ENCODE measurements around the gene ABCB8. TPM values are rescaled to one million over a fixed set of nuclear protein-coding genes. Genes with fewer than 3 reads are reported as not detected.

Gene ABCB8
- total and polyA plus RNA-seq, 9 of the 15 experiments (the other 6 are each of a cell fraction or from before 2014, with no cell fraction given): 7.6 to 106 (median 36.3) TPM

- TF ChIP-seq THAP12 (CRISPR knock-in tag; IDR thresholded peaks at IDR 0.05) (peak; percentile 63), CHD4 (IDR thresholded peaks at IDR 0.05; ENCODE audit: insufficient read depth, insufficient replicate concordance, low read depth, low read length, poor library complexity, severe bottlenecking) (peak; percentile 84), ELK1 (CRISPR knock-in tag; IDR thresholded peaks at IDR 0.05) (no peak), ZNF23 (CRISPR knock-in tag; IDR thresholded peaks at IDR 0.05) (no peak), ZNF232 (CRISPR knock-in tag; IDR thresholded peaks at IDR 0.05) (no peak), HOXB6 (CRISPR knock-in tag; IDR thresholded peaks at IDR 0.05; ENCODE audit: borderline replicate concordance) (no peak), SLC30A9 (CRISPR knock-in tag; IDR thresholded peaks at IDR 0.05) (no peak), TARDBP (IDR thresholded peaks at IDR 0.05) (peak; percentile 77; the same call in 1 of the 2 replicates), DDX20 (tag; IDR thresholded peaks at IDR 0.05; ENCODE audit: low read depth) (no peak), TFAM (CRISPR knock-in tag; conservative IDR thresholded peaks at IDR 0.05) (no peak), PKNOX1 (IDR thresholded peaks at IDR 0.05) (peak; percentile 87), KLF13 (tag; IDR thresholded peaks at IDR 0.05; ENCODE audit: borderline replicate concordance, low read depth) (no peak)
- TF ChIP-seq, protein P1, sequence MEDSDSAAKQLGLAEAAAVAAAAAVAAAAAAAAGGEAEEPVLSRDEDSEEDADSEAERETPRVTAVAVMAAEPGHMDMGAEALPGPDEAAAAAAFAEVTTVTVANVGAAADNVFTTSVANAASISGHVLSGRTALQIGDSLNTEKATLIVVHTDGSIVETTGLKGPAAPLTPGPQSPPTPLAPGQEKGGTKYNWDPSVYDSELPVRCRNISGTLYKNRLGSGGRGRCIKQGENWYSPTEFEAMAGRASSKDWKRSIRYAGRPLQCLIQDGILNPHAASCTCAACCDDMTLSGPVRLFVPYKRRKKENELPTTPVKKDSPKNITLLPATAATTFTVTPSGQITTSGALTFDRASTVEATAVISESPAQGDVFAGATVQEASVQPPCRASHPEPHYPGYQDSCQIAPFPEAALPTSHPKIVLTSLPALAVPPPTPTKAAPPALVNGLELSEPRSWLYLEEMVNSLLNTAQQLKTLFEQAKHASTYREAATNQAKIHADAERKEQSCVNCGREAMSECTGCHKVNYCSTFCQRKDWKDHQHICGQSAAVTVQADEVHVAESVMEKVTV (CRISPR knock-in tag; IDR thresholded peaks at IDR 0.05): no peak; the same call in 1 of the 2 replicates
- TF ChIP-seq, protein P2, sequence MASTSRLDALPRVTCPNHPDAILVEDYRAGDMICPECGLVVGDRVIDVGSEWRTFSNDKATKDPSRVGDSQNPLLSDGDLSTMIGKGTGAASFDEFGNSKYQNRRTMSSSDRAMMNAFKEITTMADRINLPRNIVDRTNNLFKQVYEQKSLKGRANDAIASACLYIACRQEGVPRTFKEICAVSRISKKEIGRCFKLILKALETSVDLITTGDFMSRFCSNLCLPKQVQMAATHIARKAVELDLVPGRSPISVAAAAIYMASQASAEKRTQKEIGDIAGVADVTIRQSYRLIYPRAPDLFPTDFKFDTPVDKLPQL (IDR thresholded peaks at IDR 0.05; ENCODE audit: extremely low read depth, insufficient read length): no peak
- TF ChIP-seq, protein P3, sequence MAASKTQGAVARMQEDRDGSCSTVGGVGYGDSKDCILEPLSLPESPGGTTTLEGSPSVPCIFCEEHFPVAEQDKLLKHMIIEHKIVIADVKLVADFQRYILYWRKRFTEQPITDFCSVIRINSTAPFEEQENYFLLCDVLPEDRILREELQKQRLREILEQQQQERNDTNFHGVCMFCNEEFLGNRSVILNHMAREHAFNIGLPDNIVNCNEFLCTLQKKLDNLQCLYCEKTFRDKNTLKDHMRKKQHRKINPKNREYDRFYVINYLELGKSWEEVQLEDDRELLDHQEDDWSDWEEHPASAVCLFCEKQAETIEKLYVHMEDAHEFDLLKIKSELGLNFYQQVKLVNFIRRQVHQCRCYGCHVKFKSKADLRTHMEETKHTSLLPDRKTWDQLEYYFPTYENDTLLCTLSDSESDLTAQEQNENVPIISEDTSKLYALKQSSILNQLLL (CRISPR knock-in tag; IDR thresholded peaks at IDR 0.05; ENCODE audit: borderline replicate concordance): no peak
- TF ChIP-seq, protein P4, sequence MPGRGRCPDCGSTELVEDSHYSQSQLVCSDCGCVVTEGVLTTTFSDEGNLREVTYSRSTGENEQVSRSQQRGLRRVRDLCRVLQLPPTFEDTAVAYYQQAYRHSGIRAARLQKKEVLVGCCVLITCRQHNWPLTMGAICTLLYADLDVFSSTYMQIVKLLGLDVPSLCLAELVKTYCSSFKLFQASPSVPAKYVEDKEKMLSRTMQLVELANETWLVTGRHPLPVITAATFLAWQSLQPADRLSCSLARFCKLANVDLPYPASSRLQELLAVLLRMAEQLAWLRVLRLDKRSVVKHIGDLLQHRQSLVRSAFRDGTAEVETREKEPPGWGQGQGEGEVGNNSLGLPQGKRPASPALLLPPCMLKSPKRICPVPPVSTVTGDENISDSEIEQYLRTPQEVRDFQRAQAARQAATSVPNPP (IDR thresholded peaks at IDR 0.05; ENCODE audit: borderline replicate concordance, insufficient read depth, insufficient read length): no peak
Measured at GRCh38 chr7:151038951-151039849, 10.9 kb downstream of the ABCB8 start (continued).

All from K562 (cell line).